Measurements from ENCODE around the gene CBX3. TPM values are rescaled to one million over a fixed set of nuclear protein-coding genes. Genes with fewer than 3 reads are reported as not detected.
"Not testable (repeated sequence)": the region's sequence is repeated elsewhere in the genome, so short reads cannot be mapped to it uniquely, and the experiment has no call there.

CBX3 gene
- total RNA-seq, 1 donor from 2014 or later = 103 TPM

- DNase-seq (ENCODE audit: low read depth in 2 of 2) = no peak
Measured at GRCh38 chr7:26169271-26169670, 32.3 kb upstream of the CBX3 start.

GRCh38 chr7:26170663-26171062, 30.9 kb upstream of the CBX3 start:
- DNase-seq (ENCODE audit: low read depth in 2 of 2) = no peak

GRCh38 chr7:26171601-26172000, 29.9 kb upstream of the CBX3 start:
- DNase-seq (ENCODE audit: low read depth in 2 of 2) = no peak

GRCh38 chr7:26172048-26172447, 29.5 kb upstream of the CBX3 start:
- no peak for DNase-seq (ENCODE audit: low read depth in 2 of 2)

GRCh38 chr7:26175903-26176302, 25.6 kb upstream of the CBX3 start:
- DNase-seq (ENCODE audit: low read depth in 2 of 2) = not testable (repeated sequence)

- DNase-seq (ENCODE audit: low read depth in 2 of 2) = not testable (repeated sequence)
Measured at GRCh38 chr7:26176696-26177095, 24.8 kb upstream of the CBX3 start.

DNA sequence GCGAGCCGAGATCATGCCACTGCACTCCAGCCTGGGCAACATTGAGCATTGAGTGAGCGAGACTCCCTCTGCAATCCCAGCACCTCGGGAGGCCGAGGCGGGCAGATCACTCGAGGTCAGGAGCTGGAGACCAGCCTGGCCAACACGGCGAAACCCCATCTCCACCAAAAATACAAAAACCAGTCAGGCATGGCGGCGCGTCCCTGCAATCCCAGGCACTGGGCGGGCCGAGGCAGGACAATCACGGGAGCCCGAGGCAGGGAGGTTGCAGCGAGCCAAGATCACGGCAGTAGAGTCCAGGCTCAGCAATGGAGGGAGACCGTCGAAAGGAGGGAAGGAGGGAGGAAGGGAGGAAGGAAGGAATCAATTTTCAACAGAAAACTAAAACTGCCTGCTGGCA, 24.3 kb upstream of the CBX3 start:
- not testable (repeated sequence) for DNase-seq (ENCODE audit: low read depth in 2 of 2)

DNA sequence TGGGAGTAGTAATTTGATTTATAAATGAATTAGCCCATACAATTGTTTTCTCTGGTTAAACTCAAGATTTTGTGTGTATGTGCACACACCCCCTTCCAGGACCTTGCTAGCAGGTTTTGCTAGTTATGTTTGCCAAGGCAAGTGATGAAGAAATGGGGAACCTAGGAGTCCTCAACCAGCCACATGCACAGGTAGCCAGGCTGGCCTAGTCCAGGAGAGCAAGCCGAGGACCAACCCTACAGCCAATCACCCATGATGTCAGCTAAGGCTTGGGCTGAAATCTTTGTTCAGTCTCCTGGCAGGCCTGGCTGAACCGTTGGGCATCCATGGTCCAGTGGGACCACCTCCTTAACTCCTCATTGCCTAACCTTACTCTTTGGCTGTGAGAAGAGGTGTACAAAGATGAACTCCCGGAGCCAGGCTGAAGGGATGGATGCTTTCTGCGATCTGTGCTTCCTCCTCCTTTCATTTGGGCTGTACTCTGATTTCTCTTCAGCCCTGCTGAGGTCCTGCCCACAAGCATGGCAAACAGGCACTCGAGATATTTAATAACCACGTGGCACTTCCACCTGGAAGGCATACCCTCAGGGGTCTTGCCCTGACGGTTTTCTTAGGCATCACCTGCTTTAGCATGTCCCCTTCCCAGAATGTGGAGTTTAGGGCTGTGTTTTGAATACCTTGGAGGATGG, 23.1 kb upstream of the CBX3 start:
- no peak for DNase-seq (ENCODE audit: low read depth in 2 of 2)

GRCh38 chr7:26179422-26179821, 22.1 kb upstream of the CBX3 start:
- DNase-seq (ENCODE audit: low read depth in 2 of 2) = no peak

DNA sequence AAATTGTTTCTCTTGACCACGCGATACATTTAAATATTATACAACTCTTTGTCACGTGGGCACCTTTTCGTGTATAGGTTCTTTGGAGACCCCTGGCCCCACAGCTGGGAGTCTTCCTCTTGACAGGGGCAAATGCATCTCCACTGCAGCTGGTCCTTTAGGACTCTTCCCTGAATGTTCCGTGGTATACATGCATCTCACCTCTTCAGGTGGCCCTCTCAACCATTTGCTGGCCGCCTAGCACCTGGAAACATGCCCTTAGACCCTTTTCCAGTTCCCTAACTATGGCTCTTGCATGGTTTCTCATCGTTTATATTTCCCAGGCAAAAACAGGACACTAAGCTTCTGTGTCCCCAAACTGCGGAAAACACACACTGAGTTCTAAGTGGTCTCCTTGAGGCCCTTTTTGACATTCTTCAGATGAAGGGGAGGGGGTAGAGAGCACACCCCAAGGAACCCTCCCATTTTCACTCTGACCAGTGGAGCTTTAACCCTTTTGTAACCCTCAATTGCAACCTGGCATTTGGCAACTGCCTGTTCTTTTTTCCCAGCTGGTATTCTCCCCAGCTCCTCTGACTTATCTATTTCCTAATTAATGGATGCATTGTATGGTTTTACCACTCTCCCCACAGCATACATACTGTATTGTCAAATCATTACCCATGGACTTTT, 21.6 kb upstream of the CBX3 start:
- DNase-seq (ENCODE audit: low read depth in 2 of 2) = no peak

DNA sequence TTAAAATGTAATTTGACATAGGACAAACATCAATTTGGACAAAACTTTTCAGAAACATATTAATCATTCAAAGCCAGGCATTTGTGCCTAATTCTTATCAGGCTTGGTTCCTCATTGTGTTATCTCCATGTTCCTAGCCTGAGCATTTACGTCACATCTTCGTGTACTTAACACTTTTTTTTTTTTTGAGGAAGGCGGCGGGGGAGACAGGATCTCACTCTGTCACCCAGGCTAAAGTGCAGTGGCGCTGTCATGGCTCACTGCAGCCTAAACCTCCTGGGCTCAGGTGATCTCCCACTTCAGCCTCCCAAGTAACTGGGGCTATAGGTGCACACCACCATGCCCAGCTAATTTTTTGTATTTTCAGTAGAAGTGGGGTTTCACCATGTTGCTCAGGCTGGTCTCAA, 20.8 kb upstream of the CBX3 start:
- no peak for DNase-seq (ENCODE audit: low read depth in 2 of 2)

DNA sequence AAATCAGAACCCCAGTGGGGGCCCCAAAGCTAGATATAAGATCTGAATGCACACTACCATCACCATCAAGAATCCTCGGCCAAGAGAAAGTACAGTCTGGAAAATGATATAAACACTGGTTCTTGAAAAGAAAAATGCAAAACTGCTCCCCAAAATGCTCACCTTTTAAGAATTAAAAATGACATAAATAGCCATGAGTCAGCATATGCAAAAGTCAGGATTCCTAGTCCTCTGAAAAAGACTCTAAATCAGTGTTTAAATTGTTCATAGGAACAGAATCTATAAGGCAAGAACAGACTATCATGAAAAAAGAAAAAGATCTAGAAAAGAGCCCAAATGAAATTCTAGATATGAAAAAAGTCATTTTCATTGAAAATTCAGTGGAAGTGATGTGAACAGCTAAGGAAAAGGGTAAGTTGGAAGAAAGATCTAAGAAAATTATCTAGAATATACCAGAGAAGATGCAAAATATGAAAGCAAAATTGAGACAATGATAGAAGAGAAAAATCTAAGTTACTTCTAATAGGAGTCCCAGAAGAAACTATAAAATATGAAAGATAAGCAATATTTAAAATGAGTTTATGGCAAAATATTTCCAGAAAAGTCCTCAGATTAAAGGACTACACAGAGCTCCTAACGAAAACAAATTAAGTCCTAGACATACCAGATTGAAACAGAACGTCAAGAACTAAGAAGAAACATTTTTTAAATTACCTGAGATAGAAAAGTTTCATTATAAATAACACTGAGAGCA, 19.9 kb upstream of the CBX3 start:
- no peak for DNase-seq (ENCODE audit: low read depth in 2 of 2)

DNA sequence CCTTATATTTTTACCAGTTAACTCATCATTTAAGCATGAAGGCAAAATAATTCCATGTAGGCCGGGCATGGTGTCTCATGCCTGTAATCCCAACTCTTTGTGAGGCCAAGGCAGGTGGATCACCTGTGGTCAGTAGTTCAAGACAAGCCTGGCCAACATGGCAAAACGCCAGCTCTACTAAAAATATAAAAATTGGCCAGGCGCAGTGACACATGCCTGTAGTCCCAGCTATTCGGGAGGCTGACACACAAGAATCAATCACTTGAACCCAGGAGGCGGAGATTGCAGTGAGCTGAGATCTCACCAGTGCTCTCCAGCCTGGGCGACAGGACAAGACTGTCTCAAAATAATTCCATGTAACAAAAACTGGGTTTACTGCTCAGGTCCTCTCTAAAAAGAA, 19.3 kb upstream of the CBX3 start:
- no peak for DNase-seq (ENCODE audit: low read depth in 2 of 2)

GRCh38 chr7:26182706-26183105, 18.8 kb upstream of the CBX3 start:
- no peak for DNase-seq (ENCODE audit: low read depth in 2 of 2)

DNA sequence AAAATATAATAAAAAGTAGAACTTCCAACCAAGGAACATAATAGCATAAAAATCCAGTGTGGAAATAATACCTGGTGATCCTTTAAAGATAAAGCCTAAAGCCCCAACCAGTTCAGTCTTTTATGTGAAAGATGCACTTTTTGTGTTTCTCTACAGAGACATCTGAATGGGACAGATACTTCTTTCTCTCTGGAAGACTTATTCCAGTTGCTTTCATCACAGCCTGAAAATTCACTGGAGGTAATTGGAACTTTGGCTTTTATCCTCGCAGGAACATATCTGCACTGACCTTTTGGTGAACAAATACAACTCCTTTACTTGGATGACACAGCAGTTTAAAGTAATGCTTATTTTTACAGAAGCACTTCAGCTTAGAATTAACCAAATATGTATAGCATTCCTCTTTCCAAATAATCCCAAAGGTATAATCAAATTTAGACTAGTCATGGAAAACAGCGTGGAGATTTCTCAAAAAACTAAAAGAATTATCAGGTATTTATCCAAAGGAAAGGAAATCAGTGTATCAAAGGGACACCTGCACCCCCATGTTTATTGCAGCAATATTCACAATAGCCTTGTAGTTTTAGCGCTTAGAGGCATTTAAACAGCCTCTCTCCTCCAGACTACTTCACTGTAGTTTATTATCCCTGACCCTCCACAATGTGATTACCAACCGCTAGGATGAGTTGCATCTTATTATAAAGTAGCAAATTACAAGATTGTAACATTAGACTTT, 17.8 kb upstream of the CBX3 start:
- no peak for DNase-seq (ENCODE audit: low read depth in 2 of 2)

GRCh38 chr7:26184281-26185101, 17.1 kb upstream of the CBX3 start:
- DNase-seq (ENCODE audit: low read depth in 2 of 2) = not testable (repeated sequence)

- no peak for DNase-seq (ENCODE audit: low read depth in 2 of 2)
Measured at GRCh38 chr7:26185131-26185843, 16.3 kb upstream of the CBX3 start.

GRCh38 chr7:26185844-26186180, 15.7 kb upstream of the CBX3 start:
- DNase-seq (ENCODE audit: low read depth in 2 of 2) = no peak

GRCh38 chr7:26186364-26187311, 14.9 kb upstream of the CBX3 start:
- no peak for DNase-seq (ENCODE audit: low read depth in 2 of 2)
